ENCODE results near the gene SYNE1.

- no peak for TF ChIP-seq CTCF (IDR thresholded peaks at IDR 0.05)
- TF ChIP-seq POLR2A (IDR thresholded peaks at IDR 0.05) = no peak
Observed at GRCh38 chr6:152218887-152219286, 418.3 kb downstream of the SYNE1 start.
